Stimulated activated CD4-positive, alpha-beta T cell treated with anti-CD3 and anti-CD28 coated beads, Interleukin-4, amount 100 ng/mL, for 24 hours (primary cell): ENCODE measurements around the gene TM7SF2.
A peak's percentile ranks its signal among the peaks of the same experiment; 100 is the strongest.
"Not testable (repeated sequence)": the region's sequence is repeated elsewhere in the genome, so short reads cannot be mapped to it uniquely, and the experiment has no call there.

Experiments used
- DNase-seq: peaks from one replicate; pipeline ENCODE4 v3.0.0-alpha.2; 2020

The TM7SF2 gene

GRCh38 chr11:65130631-65131416, 19.2 kb downstream of the TM7SF2 start:
- DNase-seq = no peak

GRCh38 chr11:65131417-65131776, 19.7 kb downstream of the TM7SF2 start:
- no peak for DNase-seq

DNA sequence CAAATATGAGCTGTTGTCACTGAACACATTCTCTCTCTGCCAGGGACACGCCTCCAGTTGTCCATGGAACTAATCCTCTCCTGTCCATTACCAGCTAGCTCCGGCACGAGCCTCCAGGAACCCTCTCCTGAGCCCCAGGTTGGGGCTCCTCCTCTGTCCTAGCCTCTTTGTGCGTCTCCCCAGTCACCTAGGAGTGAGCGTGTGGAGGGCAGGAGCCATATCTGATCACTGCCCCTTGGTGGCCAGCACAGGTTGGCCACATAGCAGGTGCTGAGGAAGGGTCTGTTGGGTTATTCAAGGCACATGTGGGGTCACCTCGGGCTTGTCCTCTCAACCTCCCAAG, 20.2 kb downstream of the TM7SF2 start:
- no peak for DNase-seq

DNA sequence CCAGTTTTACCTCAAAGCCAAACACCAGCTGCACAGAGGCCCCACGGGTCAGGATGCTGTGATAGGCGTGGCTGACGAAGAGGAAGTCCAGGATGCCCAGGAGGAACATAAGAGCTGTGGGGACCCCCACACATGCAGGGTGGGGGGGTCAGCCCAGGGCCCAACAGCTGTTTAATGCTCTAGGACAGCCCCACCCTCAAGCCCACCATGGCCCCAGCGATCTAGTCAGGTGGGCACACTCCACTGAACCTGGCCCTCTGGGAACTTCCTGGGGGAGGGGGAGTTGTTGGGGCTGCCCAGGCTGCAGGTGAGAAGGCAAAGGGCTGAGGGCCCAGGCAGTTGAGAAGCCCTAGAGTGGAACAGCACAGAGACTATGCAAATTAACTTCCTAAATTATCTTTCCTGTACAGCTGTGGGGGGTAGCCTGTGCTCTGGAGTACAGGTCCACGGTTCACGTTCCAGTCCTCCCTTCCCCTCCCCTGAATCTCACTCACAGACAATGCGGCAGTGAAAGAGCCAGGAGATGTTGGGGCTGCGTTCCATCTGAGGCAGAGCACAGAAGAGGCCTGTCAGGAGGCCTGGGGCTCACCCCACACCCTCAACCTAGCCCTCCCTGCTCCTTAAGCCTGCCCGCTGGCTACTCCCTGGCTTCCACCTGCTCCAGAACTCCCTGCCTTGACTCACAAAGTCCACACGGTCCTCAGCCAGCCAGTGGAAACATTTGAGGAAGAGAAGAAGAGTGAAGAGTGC, 20.7 kb downstream of the TM7SF2 start:
- DNase-seq = no peak

- DNase-seq = peak; percentile 61
Measured at GRCh38 chr11:65132988-65133700, 21.5 kb downstream of the TM7SF2 start.

DNA sequence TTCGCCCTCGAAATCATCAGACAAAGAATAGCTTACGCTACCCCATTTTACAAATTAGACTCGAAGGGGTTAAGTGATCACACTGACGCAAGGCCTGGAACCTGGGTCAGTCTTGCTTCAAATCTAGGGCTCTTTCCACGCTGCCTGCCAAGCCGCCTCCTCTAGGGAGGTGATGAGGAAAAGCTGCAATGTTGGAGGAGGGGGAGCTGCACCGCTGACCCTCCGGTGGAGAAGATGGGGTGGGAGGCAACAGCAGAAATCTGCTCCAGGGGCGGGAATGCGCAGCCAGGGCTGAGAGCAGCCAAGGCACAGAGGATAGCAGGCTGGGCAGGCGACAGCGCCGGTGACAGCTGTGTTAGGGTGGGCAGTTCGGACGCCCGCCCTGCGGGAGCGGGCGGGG, 22.1 kb downstream of the TM7SF2 start:
- no peak for DNase-seq

DNA sequence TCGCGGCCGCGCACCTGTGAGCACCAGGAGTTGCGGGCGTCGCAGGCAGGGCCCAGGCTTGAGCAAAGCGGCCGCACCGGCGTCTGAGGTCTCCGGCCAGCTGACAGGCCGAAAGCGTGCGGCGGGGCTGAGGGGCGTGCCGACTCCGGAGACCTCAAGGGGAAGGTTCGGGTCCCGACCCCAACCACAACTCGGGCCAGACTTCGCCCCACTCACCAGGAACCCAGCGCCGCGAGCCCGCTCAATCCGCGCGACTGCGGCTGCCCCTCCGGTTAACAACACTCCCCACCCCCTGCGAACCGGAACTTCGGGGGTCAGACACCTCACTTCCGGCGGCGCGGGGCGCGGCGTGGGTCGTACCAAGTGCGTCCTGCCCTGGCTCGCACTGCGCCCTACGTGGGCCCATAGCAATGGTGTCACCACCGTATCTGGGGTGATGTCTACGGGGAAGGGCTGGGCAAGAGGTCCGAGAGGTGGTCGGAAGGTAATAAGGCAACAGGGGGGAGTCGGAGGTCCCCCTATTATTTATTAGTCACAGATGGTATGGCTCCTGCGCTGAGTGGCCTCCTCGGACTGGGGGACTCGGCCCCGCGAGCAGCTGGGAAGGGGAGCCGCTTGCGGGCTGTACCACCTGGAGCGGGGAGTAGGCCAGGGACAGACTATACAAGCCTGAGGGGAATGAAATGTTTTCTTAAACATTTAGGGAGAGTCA, 22.7 kb downstream of the TM7SF2 start, which contains the start of gene SYVN1:
Gene SYVN1 (minus strand): TSS at position 280 of the 712 bp plus-strand sequence. CDS start 918 bp downstream, outside the sequence.
- peak; percentile 94 for DNase-seq

DNA sequence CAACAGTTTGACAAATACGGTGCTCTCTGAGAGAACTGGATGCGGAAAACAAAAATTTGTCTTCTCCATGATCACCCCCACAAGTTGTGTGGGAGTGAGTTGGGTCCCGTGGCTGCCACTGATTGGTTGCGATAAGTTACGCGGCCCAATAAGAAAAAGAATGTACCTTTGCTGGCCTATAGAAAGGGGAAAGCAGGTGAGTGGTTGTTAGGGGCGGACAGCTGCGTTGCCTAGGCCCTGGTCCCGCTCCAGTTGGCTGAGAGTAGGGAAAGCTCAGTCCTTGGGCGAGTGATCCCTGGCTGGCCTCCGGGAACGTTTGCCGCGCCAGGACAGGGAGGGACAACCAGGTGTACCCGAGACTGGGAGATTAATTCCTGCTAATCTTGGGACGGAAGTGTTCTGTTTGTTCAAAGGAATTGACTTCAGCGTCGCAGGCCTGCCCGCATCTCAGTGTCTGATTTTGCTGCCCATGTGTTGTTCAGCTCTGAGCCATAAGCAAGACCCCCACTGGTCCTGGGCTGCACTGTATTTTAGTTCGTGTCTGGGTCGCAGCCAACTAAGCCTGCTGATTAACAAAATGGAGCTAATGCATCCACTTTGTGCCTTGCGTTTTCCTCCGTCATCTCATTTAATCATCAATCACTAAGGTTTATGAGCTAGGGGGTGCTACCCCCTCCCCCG, 23.4 kb downstream of the TM7SF2 start:
- peak; percentile 87 for DNase-seq

- no peak for DNase-seq
Measured at GRCh38 chr11:65135633-65136145, 24.0 kb downstream of the TM7SF2 start.

DNA sequence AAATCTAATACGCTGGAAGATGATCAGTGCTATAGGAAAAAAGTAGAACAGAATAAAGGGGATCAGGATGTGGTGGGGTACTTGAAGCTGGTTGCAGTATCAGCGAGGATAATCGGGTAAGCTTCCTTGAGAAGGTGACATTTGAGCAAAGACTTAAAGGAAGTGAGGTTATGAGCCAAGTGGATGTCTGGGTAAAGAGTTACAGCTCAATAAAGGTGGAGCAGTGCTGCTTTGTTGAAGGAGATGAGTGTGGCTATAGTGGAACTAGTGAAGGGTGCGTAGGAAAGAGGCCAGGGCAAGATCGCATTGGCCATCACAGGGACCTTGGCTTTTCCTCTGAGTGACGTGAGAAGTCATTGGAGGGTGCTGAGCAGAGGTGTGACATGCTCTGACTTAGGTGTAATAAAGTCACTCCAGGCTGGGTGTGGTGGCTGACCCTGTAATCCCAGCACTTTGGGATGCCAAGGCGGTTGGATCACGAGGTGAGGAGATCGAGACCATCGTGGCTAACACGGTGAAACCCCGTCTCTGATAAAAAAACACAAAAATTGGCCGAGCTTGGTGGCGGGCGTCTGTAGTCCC, 24.9 kb downstream of the TM7SF2 start:
- DNase-seq = no peak

DNA sequence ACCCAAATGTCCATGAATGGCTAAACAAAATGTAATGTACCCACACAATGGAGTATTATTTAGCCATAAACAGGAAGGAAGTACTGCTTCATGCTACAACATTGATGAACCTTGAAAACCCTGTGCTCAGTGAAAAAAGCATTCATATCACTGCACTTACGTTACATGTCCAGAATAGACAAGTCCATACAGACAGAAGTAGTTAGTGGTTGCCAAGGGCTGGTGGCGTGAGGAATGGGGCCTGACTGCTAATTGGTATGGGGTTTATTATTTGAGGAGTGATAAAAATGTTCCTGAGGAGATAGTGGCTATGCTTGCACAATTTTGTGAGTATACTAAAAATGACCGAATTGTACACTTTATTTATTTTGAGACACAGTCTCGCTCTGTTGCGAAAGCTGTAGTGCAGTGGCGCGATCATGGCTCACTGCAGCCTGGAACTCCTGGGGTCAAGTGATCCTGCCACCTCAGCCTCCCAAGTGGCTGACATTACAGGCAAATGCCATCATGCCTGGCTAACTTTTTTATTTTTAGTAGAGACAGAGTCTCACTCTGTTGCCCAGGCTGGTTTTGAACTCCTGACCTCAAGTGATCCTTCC, 30.3 kb downstream of the TM7SF2 start:
- no peak for DNase-seq

GRCh38 chr11:65147352-65148075, 35.8 kb downstream of the TM7SF2 start:
- no peak for DNase-seq

- DNase-seq = no peak
Measured at GRCh38 chr11:65148657-65149056, 37.0 kb downstream of the TM7SF2 start.

DNA sequence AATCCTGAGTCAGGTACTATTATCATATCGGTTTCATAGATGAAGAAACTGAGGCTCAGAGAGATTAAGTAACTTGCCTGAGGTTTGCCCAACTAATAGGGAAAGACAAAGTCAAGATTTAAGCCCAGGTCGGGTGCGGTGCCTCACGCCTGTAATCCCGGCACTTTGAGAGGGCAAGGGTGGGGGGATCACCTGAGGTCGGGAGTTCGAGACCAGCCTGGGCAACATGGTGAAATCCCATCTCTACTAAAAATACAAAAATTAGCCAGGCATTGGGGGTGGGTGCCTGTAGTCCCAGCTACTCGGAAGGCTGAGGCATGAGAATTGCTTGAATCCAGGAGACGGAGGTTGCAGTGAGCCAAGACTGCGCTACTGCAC, 38.4 kb downstream of the TM7SF2 start:
- not testable (repeated sequence) for DNase-seq

- no peak for DNase-seq
Measured at GRCh38 chr11:65150509-65151299, 39.0 kb downstream of the TM7SF2 start.

DNA sequence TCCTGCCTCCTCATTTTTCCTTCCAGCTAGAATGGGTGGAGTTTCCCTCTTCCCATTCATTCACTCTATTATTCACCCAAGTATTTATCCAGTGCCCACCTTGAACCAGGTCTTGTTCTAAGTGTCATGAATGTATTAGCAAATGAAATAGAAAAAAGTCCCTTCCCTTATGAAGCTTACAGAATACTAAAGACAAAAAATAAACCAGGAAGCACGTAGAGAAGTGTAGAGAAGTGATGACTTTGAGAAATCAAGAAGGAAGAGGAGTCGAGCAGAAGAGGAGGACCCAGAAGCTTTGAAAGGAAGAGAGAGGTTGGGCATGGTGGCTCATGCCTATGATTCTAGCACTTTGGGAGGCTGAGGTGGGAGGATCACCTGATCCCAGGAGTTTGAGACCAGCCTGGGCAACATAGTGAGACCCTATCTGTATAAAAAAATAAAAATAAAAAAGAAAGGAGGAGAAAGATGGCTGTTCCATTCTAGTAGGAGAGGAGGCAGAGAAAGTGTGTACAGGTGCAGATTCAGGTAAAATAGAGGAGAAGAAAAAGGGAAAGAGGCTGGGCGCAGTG, 39.7 kb downstream of the TM7SF2 start:
- DNase-seq = no peak

DNA sequence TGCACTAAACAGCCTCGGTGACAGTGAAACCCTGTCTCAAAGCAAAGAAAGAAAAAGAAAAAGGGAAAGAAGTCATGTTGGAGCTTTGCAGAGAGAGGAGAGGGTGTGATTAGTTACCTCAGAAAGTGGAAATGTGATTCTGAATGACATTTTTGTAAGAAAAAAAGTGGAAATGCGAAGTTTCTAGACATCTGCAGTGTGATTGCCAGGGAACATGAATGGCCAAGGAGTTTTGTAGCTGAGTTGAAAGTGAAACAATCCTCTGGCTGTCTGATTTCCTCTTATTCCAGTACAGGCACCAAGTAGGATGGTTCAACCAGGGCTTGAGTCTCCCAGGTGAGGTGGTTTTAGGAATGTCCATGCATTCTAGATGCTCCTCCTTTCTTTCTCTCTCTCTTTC, 40.5 kb downstream of the TM7SF2 start:
- no peak for DNase-seq

GRCh38 chr11:65156256-65156655, 44.6 kb downstream of the TM7SF2 start:
- DNase-seq = no peak

DNA sequence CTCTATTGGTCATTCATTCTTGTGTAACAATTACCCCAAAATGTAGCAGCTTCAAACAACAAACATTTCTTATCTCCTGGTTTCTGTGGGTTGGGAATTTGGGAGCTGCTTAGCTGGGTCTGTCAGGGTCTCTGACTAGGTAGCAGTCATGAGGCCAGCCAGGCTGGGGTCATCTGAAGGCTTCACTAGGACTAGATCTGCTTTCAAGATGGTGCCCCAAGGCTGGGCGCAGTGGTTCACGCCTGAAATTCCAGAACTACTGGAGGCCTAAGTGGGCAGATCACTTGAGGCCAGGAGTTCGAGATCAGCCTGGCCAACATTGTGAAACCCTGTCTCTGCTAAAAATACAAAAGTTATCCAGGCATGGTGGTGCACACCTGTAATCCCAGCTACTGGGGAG, 45.3 kb downstream of the TM7SF2 start:
- no peak for DNase-seq

DNA sequence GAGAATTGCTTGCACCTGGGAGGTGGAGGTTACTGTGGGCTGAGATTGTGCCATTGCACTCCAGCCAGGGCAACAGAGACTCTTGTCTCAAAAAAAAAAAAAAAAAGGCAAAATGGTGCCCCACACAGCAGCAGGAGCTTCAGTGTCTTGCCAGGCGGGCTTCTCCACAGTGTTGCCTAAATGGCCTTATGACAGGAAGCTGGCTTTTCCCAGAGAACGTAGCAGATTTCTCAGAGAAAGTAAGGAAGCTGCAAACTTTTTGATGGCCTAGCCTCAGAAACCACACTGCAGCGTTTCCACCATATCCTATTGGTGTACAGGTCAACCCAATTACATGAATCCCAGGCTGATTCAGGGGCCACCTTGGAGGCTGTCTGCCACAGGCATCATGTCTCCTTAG, 45.7 kb downstream of the TM7SF2 start:
- DNase-seq = no peak
